ENCODE results near the gene CLCA2. TPM values are rescaled to one million over a fixed set of nuclear protein-coding genes. Genes with fewer than 3 reads are reported as not detected.

The CLCA2 gene
- total RNA-seq, 4 donors from 2014 or later: 113 to 422 (median 258) TPM

GRCh38 chr1:86460998-86461397 lies 37.0 kb downstream of the CLCA2 start:
- no peak overlapping the region for H3K27ac ChIP-seq
- no peaks in the 10 kb centered on the region for H3K27me3 ChIP-seq
- intact Hi-C loops (cut with DNase I): no loop called here
- 23 to 30% methylated on average over 1 of the region's 1 CpG for WGBS, 2 donors
- no peak overlapping the region for H3K4me3 ChIP-seq
- no peaks in the 10 kb centered on the region for H3K4me1 ChIP-seq
- DNase-seq: no peak
- TF ChIP-seq POLR2A (IDR thresholded peaks at IDR 0.05): no peak
- TF ChIP-seq, protein P1, sequence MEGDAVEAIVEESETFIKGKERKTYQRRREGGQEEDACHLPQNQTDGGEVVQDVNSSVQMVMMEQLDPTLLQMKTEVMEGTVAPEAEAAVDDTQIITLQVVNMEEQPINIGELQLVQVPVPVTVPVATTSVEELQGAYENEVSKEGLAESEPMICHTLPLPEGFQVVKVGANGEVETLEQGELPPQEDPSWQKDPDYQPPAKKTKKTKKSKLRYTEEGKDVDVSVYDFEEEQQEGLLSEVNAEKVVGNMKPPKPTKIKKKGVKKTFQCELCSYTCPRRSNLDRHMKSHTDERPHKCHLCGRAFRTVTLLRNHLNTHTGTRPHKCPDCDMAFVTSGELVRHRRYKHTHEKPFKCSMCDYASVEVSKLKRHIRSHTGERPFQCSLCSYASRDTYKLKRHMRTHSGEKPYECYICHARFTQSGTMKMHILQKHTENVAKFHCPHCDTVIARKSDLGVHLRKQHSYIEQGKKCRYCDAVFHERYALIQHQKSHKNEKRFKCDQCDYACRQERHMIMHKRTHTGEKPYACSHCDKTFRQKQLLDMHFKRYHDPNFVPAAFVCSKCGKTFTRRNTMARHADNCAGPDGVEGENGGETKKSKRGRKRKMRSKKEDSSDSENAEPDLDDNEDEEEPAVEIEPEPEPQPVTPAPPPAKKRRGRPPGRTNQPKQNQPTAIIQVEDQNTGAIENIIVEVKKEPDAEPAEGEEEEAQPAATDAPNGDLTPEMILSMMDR (IDR thresholded peaks at IDR 0.05): no peak
- peaks cover 0 to 8% (median 0%) of the 10 kb centered on the region in 3 donors for H3K36me3 ChIP-seq
- no peaks in the 10 kb centered on the region for H3K9me3 ChIP-seq

GRCh38 chr1:86461482-86461881 lies 37.5 kb downstream of the CLCA2 start:
- TF ChIP-seq, protein P1 (IDR thresholded peaks at IDR 0.05): no peak
- no peak for TF ChIP-seq POLR2A (IDR thresholded peaks at IDR 0.05)
- Histone ChIP-seq H3K4me3 (no peak overlapping the region), H3K9me3 (no peaks in the 10 kb centered on the region), H3K27ac (no peak overlapping the region), H3K4me1 (no peaks in the 10 kb centered on the region), H3K36me3 (peaks cover 0 to 3% (median 0%) of the 10 kb centered on the region in 3 donors), H3K27me3 (no peaks in the 10 kb centered on the region)
- WGBS, 2 donors: 77 to 87% methylated on average over 3 of the region's 3 CpGs
- no peak for DNase-seq
- intact Hi-C loops (cut with DNase I): no loop called here

- H3K36me3 ChIP-seq: no peaks in the 10 kb centered on the region
- H3K27me3 ChIP-seq: no peaks in the 10 kb centered on the region
- no peak for DNase-seq
- H3K9me3 ChIP-seq: no peaks in the 10 kb centered on the region
- H3K27ac ChIP-seq: no peak overlapping the region
- no peaks in the 10 kb centered on the region for H3K4me1 ChIP-seq
- H3K4me3 ChIP-seq: no peak overlapping the region
- intact Hi-C loops (cut with DNase I): no loop called here
- TF ChIP-seq POLR2A (IDR thresholded peaks at IDR 0.05): no peak
- TF ChIP-seq, protein P1 (IDR thresholded peaks at IDR 0.05): no peak
- 21 to 68% methylated on average over 1 of the region's 1 CpG for WGBS, 2 donors
Observed at GRCh38 chr1:86464819-86465218, 40.8 kb downstream of the CLCA2 start.

DNA sequence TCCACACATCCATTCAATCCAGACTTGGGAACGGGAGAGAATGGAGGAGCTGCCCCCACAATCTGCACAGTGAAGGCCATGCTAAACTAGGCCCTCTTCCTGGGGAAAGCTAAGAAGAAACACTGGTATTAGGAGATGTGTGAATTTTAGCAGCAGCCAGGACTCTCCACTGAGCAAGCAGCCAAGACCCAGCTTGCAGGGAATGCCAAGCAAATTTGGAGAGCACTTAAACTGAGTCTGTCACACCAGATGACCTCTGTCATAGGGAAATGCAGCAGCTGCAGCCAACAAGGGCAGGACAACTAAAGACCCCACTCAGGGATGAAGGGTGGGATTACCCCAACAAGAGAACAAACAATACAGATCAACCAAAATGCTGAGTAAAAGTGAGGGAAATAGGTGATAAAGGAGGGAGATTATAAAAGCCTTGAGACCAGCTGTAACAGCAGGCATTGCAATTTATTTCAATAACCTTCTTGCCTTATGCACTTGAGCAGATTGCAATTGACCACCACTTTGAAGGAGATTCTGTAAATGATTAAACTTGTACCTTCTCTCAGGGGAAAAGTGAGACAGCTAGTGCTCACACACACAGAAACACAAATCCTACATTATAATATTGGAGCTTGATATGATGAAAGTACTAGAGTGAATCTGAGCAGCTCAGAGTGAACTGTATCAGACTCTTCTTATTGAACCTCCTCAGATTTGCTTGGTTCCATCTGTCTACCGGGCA lies 42.3 kb downstream of the CLCA2 start:
- intact Hi-C loops (cut with DNase I): no loop called here
- no peak for DNase-seq

GRCh38 chr1:86466986-86467385 lies 43.0 kb downstream of the CLCA2 start:
- no peak overlapping the region for H3K27ac ChIP-seq
- no peak for DNase-seq
- intact Hi-C loops (cut with DNase I): no loop called here
- 62 to 76% methylated on average over 3 to 4 of the region's 4 CpGs for WGBS, 2 donors
- TF ChIP-seq, protein P1 (IDR thresholded peaks at IDR 0.05): no peak
- no peak for TF ChIP-seq POLR2A (IDR thresholded peaks at IDR 0.05)
- H3K4me3 ChIP-seq: no peak overlapping the region
- no peaks in the 10 kb centered on the region for H3K4me1 ChIP-seq
- no peaks in the 10 kb centered on the region for H3K27me3 ChIP-seq
- H3K36me3 ChIP-seq: no peaks in the 10 kb centered on the region
- no peaks in the 10 kb centered on the region for H3K9me3 ChIP-seq

More for the DNA sequence above, 42.3 kb downstream of the CLCA2 start:
- Histone ChIP-seq H3K36me3 (no peaks in the 10 kb centered on the region), H3K27ac (no peak overlapping the region), H3K4me3 (no peak overlapping the region), H3K4me1 (no peaks in the 10 kb centered on the region), H3K9me3 (no peaks in the 10 kb centered on the region), H3K27me3 (no peaks in the 10 kb centered on the region)
- 76 to 79% methylated on average over 2 of the region's 2 CpGs for WGBS, 2 donors
- no peak for TF ChIP-seq POLR2A (IDR thresholded peaks at IDR 0.05)
- TF ChIP-seq, protein P1 (IDR thresholded peaks at IDR 0.05): no peak

Measured in esophagus squamous epithelium (tissue), 5 donors.